Loucy (cell line): Measurements from ENCODE around the gene NLGN1.

Source experiments
- EZH2phosphoT487 ChIP-seq: fragments of 200-600 bp; IDR thresholded peaks from 2 replicates; pipeline ENCODE4 v1.6.1; 2018; ENCODE audit warnings: antibody characterized with exemption, mild to moderate bottlenecking, moderate library complexity, borderline replicate concordance
- TF ChIP-seq, protein P1 (sequence below): fragments of 200-600 bp; sonication (generic); conservative IDR thresholded peaks from 2 replicates; pipeline ENCODE4 v1.5.1; 2014; ENCODE audit warnings: mild to moderate bottlenecking, antibody characterized with exemption, low read length

DNA sequence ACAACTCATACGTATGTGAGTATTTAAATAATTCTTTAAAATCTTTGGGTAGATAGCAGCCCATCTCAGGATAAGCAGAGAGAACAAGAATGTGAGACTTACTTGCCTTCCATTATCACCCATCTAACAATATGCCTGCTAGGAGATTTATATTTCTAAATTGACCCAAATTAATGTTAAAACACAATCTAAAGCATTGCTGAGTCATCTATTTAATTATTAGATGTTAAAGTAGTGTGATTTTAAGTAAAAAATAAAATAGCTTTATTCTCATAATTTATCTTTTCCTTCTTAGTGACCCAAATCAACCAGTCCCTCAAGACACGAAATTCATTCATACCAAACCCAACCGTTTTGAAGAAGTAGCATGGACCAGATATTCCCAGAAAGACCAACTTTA is 882.6 kb downstream of the NLGN1 start:
- TF ChIP-seq, protein P1, sequence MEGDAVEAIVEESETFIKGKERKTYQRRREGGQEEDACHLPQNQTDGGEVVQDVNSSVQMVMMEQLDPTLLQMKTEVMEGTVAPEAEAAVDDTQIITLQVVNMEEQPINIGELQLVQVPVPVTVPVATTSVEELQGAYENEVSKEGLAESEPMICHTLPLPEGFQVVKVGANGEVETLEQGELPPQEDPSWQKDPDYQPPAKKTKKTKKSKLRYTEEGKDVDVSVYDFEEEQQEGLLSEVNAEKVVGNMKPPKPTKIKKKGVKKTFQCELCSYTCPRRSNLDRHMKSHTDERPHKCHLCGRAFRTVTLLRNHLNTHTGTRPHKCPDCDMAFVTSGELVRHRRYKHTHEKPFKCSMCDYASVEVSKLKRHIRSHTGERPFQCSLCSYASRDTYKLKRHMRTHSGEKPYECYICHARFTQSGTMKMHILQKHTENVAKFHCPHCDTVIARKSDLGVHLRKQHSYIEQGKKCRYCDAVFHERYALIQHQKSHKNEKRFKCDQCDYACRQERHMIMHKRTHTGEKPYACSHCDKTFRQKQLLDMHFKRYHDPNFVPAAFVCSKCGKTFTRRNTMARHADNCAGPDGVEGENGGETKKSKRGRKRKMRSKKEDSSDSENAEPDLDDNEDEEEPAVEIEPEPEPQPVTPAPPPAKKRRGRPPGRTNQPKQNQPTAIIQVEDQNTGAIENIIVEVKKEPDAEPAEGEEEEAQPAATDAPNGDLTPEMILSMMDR = no peak
- TF ChIP-seq EZH2phosphoT487 = no peak
